Parathyroid adenoma (tissue), 2 donors: Measurements from ENCODE around the gene SLC7A10.

Experiments used
- H2AFZ ChIP-seq: fragments of 300-600 bp; sonication (generic); one replicate; pipeline ENCODE4 v1.7.0; 2017; ENCODE audit warnings: antibody characterized with exemption, mild to moderate bottlenecking
- H3K27ac ChIP-seq: fragments of 300-600 bp; sonication (generic); one replicate; pipeline ENCODE4 v1.7.0; 2017
- H3K27me3 ChIP-seq: fragments of 300-600 bp; sonication (generic); one replicate; pipeline ENCODE4 v1.7.0; 2017; ENCODE audit warnings: low read length; ENCODE audit not compliant: control insufficient read depth, insufficient read depth
- H3K36me3 ChIP-seq: fragments of 300-600 bp; sonication (generic); one replicate; pipeline ENCODE4 v1.7.0; 2017; ENCODE audit warnings: low read length; ENCODE audit not compliant: control insufficient read depth, insufficient read depth
- H3K4me1 ChIP-seq: fragments of 300-600 bp; sonication (generic); one replicate; pipeline ENCODE4 v1.7.0; 2017; ENCODE audit warnings: control low read depth
- H3K4me2 ChIP-seq: fragments of 300-600 bp; sonication (generic); one replicate; pipeline ENCODE4 v1.7.0; 2017; ENCODE audit warnings: low read length
- H3K4me3 ChIP-seq: fragments of 300-600 bp; sonication (generic); one replicate; pipeline ENCODE4 v1.7.0; 2017; ENCODE audit warnings: low read depth, low read length
- H3K79me2 ChIP-seq: fragments of 300-600 bp; sonication (generic); one replicate; pipeline ENCODE4 v1.7.0; 2017; ENCODE audit warnings: control low read depth
- H3K9ac ChIP-seq: fragments of 300-600 bp; sonication (generic); one replicate; pipeline ENCODE4 v1.7.0; 2017; ENCODE audit warnings: mild to moderate bottlenecking
- H3K9me3 ChIP-seq: fragments of 300-600 bp; sonication (generic); one replicate; pipeline ENCODE4 v1.7.0; 2017; ENCODE audit warnings: low read length; ENCODE audit not compliant: control insufficient read depth
- CTCF ChIP-seq: fragments of 300-600 bp; sonication (generic); IDR thresholded peaks from one replicate; pipeline ENCODE4 v1.7.0; 2017; ENCODE audit warnings: antibody characterized with exemption, mild to moderate bottlenecking
- donor health status: primary hyperparathyroidism.

The SLC7A10 gene

GRCh38 chr19:33241530-33242101 lies 16.0 kb upstream of the SLC7A10 start:
- H3K36me3 ChIP-seq: no peaks in the 10 kb centered on the region
- TF ChIP-seq CTCF: peak; percentile 85
- H3K27me3 ChIP-seq: no peaks in the 10 kb centered on the region
- H3K4me1 ChIP-seq: no peaks in the 10 kb centered on the region
- no peak overlapping the region for H3K4me3 ChIP-seq
- H3K4me2 ChIP-seq: no peak overlapping the region
- no peak overlapping the region for H3K27ac ChIP-seq
- H3K9me3 ChIP-seq: no peaks in the 10 kb centered on the region
- peak overlapping the region; percentile 74 for H2AFZ ChIP-seq
- H3K79me2 ChIP-seq: no peaks in the 10 kb centered on the region
- H3K9ac ChIP-seq: no peak overlapping the region

GRCh38 chr19:33241091-33241529 lies 15.5 kb upstream of the SLC7A10 start:
- no peak overlapping the region for H3K27ac ChIP-seq
- no peaks in the 10 kb centered on the region for H3K27me3 ChIP-seq
- H3K4me3 ChIP-seq: no peak overlapping the region
- no peaks in the 10 kb centered on the region for H3K36me3 ChIP-seq
- no peak overlapping the region for H3K4me2 ChIP-seq
- H2AFZ ChIP-seq: peak overlapping the region; percentile 74
- no peaks in the 10 kb centered on the region for H3K9me3 ChIP-seq
- no peaks in the 10 kb centered on the region for H3K4me1 ChIP-seq
- H3K79me2 ChIP-seq: no peaks in the 10 kb centered on the region
- no peak overlapping the region for H3K9ac ChIP-seq
- TF ChIP-seq CTCF: no peak

GRCh38 chr19:33240181-33240771 lies 14.6 kb upstream of the SLC7A10 start:
- no peak overlapping the region for H2AFZ ChIP-seq
- no peaks in the 10 kb centered on the region for H3K4me1 ChIP-seq
- no peaks in the 10 kb centered on the region for H3K9me3 ChIP-seq
- H3K9ac ChIP-seq: no peak overlapping the region
- H3K4me3 ChIP-seq: no peak overlapping the region
- H3K4me2 ChIP-seq: no peak overlapping the region
- TF ChIP-seq CTCF: no peak
- no peak overlapping the region for H3K27ac ChIP-seq
- no peaks in the 10 kb centered on the region for H3K27me3 ChIP-seq
- H3K79me2 ChIP-seq: no peaks in the 10 kb centered on the region
- no peaks in the 10 kb centered on the region for H3K36me3 ChIP-seq

- Histone ChIP-seq H3K4me1 (no peaks in the 10 kb centered on the region), H3K27ac (no peak overlapping the region), H3K9me3 (no peaks in the 10 kb centered on the region), H3K36me3 (no peaks in the 10 kb centered on the region), H3K79me2 (no peaks in the 10 kb centered on the region), H3K4me2 (no peak overlapping the region), H2AFZ (no peak overlapping the region), H3K9ac (no peak overlapping the region), H3K27me3 (no peaks in the 10 kb centered on the region), H3K4me3 (no peak overlapping the region)
- TF ChIP-seq CTCF: no peak
These were observed 13.7 kb upstream of the SLC7A10 start for GRCh38 chr19:33239223-33239975.
